Middle frontal gyrus (tissue), 1 donor: ENCODE measurements around the gene SLC48A1.

Source experiments
- DNase-seq: peaks from one replicate; pipeline ENCODE4 v3.0.0-alpha.2; 2015; ENCODE audit warnings: low spot score; ENCODE audit errors: extremely low spot score

SLC48A1 gene

GRCh38 chr12:47744005-47744651 is 28.9 kb upstream of the SLC48A1 start:
- DNase-seq = no peak

GRCh38 chr12:47744778-47745436 is 28.1 kb upstream of the SLC48A1 start:
- no peak for DNase-seq

GRCh38 chr12:47745485-47746041 is 27.5 kb upstream of the SLC48A1 start:
- DNase-seq = no peak

DNA sequence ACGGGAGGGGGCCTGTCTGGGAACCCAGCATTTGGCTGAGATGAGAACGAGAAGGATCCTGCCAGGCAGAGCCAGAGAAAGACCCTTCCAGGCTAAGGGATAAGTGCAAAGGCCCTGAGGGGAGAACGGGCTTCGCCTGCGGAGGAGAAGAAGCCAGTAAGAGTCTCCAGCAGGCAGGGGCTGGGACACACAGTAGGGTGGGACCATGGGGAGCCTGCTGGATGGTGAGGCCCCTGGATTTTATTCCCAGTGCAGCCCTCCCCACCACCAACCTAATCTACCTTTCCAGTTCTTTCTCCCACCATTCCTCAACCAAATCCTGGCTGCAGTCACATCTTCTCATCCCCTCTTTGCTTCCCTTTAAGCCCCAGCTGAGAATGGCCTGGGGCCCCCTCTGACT is 27.0 kb upstream of the SLC48A1 start:
- DNase-seq = no peak

GRCh38 chr12:47746523-47746922 is 26.5 kb upstream of the SLC48A1 start:
- no peak for DNase-seq

DNA sequence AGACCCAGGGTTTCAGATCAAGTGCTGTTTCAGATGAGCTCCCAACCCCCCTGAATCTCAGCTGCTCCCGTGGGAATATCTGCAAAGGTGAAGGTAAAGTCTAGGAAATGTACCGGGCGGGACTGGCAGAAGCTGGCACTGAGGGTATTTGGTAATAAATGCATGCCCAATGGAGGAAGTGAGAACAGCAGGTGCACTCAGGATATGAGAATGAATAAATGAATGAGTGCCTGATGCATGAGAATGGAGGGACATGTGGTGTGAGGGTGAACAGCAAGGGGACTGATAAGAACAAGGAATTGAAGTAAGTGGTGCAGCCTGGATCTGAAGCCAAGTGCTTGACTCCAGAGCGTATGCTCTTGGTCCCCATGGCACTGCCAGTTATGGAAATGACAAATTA is 25.9 kb upstream of the SLC48A1 start:
- no peak for DNase-seq

- DNase-seq = no peak
Measured at GRCh38 chr12:47747596-47748506, 25.2 kb upstream of the SLC48A1 start.

DNA sequence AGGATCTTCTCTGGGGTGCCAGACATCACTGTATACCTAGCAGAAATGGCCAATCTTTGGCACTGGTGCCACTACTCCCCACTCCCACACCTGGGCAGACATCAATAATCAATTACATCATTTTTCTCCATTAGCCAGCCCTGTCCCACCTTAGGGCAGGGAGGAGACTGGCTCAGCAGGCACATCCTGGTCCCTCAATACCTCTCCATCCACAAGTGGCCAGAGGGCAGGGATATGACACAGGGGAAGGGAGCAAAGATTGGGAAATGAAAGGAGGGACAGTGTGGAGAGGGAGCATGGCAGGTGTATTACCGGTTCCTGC is 24.6 kb upstream of the SLC48A1 start:
- DNase-seq = no peak

DNA sequence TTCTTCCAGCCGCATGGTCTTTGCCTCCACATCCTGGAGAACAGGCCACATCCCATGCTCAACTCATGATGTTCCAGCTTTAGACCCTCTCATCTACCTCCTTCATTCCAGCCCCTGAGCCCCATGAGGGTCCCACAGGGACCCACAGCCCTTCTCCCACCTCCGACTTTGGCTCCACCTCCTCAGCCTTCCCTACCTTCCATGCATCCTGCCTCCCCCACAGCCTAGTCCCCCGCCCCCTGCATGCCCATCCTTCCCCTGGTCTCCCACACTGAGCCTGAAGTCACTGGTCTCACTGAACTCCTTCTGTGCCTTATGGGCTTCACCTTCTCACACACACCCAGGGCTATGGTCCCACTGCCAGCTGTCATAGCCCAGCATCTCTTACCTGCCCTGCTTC is 24.1 kb upstream of the SLC48A1 start:
- no peak for DNase-seq

DNA sequence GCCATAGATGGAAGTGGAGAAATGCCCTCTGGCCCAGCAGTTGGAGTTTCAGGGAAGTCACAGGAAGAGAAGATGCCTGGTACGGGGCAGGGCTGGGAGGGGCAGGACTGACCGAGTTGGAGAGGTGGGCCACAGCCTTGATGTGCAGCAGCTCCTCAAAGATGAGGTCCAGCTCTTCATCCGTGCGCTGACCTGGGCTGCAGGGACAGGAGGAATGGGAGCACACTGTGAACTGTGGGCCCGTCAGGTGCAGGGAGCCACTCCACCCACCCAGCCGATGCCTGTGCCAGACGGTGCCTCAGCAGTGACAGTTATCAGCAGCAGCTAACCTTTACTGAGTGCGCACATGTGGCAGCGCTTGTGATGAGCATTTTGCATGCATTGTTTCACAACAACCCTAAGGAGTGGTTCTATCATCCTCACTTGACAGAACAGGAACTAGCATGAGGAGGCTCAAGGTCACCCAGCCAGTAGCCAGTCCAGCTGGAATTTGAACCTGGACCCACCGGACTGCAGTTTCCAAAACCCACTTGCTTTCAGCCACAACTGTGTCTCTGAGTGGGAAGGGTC is 22.7 kb upstream of the SLC48A1 start:
- DNase-seq = no peak

GRCh38 chr12:47750916-47751470 is 22.0 kb upstream of the SLC48A1 start:
- DNase-seq = no peak

GRCh38 chr12:47751561-47751960 is 21.5 kb upstream of the SLC48A1 start:
- DNase-seq = no peak

GRCh38 chr12:47752121-47752520 is 20.9 kb upstream of the SLC48A1 start:
- no peak for DNase-seq

GRCh38 chr12:47752552-47752951 is 20.5 kb upstream of the SLC48A1 start:
- DNase-seq = no peak

DNA sequence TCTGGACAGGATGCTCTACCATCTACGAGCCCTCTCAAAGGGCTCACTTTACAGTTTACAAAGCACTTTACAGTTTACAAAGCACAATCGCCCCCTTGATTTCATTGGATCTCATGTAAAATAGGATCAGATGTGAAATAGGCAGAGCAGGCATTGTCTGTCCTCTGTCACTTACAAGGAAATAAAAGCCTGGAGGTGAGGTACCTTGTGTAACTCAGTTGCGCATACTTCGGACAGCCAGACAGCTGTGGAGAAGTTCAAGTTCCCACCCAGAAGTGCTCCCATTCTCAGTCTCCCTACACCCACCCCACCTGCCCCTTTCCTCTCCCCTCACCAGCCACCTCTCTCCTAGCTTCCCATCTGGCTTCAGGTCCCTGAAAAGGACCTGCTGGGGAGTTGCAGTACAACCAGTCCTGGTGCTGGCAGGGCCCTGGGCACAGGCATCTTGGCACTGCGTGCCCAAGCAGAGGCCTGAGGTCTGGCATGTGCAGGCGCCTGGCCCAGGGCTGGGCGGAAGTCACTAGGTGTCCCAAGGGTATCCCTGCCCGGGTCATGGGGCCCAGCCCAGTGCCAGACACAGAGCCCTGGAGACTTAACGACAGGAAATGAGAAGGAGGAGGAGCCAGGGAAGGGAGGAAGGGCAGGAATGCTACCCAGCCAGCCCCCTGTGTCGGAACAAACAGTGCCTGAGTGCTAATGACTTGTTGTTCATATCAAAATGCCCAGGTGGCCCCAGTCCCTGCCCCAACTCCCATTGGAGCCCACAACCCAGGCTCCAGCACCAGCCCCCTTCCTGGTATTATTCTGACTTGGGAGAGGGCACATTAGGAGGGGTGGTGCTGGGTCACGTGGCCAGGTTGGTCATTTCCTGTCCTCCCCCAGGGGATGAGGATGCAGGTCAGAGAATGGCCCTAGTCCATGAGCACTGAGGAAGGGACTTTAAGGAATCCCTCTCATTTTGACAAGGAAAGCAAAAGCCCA is 19.7 kb upstream of the SLC48A1 start:
- DNase-seq = no peak

- DNase-seq = no peak
Measured at GRCh38 chr12:47754126-47754525, 18.9 kb upstream of the SLC48A1 start.

- DNase-seq = no peak
Measured at GRCh38 chr12:47754881-47755280, 18.2 kb upstream of the SLC48A1 start.

GRCh38 chr12:47755655-47756562 is 17.1 kb upstream of the SLC48A1 start:
- DNase-seq = no peak

GRCh38 chr12:47757364-47757839 is 15.6 kb upstream of the SLC48A1 start:
- DNase-seq = no peak
